Tibial nerve (tissue), 3 donors: ENCODE measurements around the gene ERI2.
"Not testable (repeated sequence)": the region's sequence is repeated elsewhere in the genome, so short reads cannot be mapped to it uniquely, and the experiment has no call there.

Experiments
- CTCF ChIP-seq, 5 experiments: fragments of 200-600 bp in 3 of 5; fragments of 450-650 bp in 2 of 5; sonication (generic) in 3 of 5; IDR thresholded peaks; one replicate each; pipeline ENCODE4 v1.5.1; 2016 to 2019; ENCODE audit warnings: antibody characterized with exemption in 5 of 5, mild to moderate bottlenecking in 3 of 5, moderate library complexity in 2 of 5
- POLR2A ChIP-seq, 2 donors: fragments of 450-650 bp; IDR thresholded peaks; one replicate each; pipeline ENCODE4 v1.6.1; 2017; ENCODE audit warnings: antibody characterized with exemption in 2 of 2, mild to moderate bottlenecking in 2 of 2, moderate library complexity in 2 of 2

GRCh38 chr16:20805684-20806167 lies 546 bp downstream of the ERI2 start:
- TF ChIP-seq CTCF, POLR2A (IDR thresholded peaks at IDR 0.05): not testable (repeated sequence)
